Measurements from ENCODE around the gene PSMD2.
"Not testable (repeated sequence)": the region's sequence is repeated elsewhere in the genome, so short reads cannot be mapped to it uniquely, and the experiment has no call there.

PSMD2 gene

GRCh38 chr3:184261854-184262763 lies 36.9 kb upstream of the PSMD2 start:
- no peaks in the 10 kb centered on the region for H3K36me3 ChIP-seq (ENCODE audit: insufficient read depth, low read length)
- peak overlapping the region; percentile 50 for H3K4me3 ChIP-seq (ENCODE audit: low read length)
- H3K4me1 ChIP-seq (ENCODE audit: insufficient read depth, low read length): peaks cover 10% of the 10 kb centered on the region
- peaks cover 9% of the 10 kb centered on the region for H3K27me3 ChIP-seq (ENCODE audit: insufficient read depth, low read length)
- peak overlapping the region; percentile 31 for H2AFZ ChIP-seq (ENCODE audit: low read depth, low read length)
- H3K9me3 ChIP-seq (ENCODE audit: low read length): no peaks in the 10 kb centered on the region

- H3K4me1 ChIP-seq (ENCODE audit: insufficient read depth, low read length): peaks cover 10% of the 10 kb centered on the region
- H3K4me3 ChIP-seq (ENCODE audit: low read length): peak overlapping the region; percentile 50
- H3K27me3 ChIP-seq (ENCODE audit: insufficient read depth, low read length): peaks cover 9% of the 10 kb centered on the region
- no peaks in the 10 kb centered on the region for H3K36me3 ChIP-seq (ENCODE audit: insufficient read depth, low read length)
- H2AFZ ChIP-seq (ENCODE audit: low read depth, low read length): peak overlapping the region; percentile 31
- no peaks in the 10 kb centered on the region for H3K9me3 ChIP-seq (ENCODE audit: low read length)
Observed at GRCh38 chr3:184262764-184263179, 36.3 kb upstream of the PSMD2 start.

- not testable (repeated sequence) for H3K4me1 ChIP-seq (ENCODE audit: insufficient read depth, low read length); H3K9me3 ChIP-seq (ENCODE audit: low read length); H2AFZ ChIP-seq (ENCODE audit: low read depth, low read length); H3K4me3 ChIP-seq (ENCODE audit: low read length); H3K36me3 ChIP-seq (ENCODE audit: insufficient read depth, low read length)
- peaks cover 11% of the 10 kb centered on the region for H3K27me3 ChIP-seq (ENCODE audit: insufficient read depth, low read length)
Observed at GRCh38 chr3:184267249-184267648, 31.8 kb upstream of the PSMD2 start.

DNA sequence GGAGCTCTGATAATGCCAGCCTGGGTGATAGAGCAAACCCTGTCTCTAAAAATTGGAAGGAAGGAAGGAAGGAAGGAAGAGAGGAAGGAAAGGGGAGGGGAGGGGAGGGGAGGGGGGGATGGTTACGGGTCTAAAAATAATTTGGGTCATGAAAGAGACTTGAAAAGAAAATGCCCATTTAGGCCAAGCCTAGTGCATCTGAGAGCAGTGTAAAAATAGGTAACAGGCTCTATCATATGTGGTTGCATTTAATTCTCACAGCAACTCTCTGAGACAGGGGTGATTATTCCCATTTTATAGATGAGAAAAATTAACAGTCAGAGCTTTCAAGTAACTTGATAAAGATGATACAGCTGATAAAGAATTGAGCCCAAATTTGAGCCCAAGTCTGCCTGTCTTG lies 26.8 kb upstream of the PSMD2 start:
- Histone ChIP-seq H3K4me1 (ENCODE audit: insufficient read depth, low read length) (no peaks in the 10 kb centered on the region), H2AFZ (ENCODE audit: low read depth, low read length) (no peak overlapping the region), H3K4me3 (ENCODE audit: low read length) (no peak overlapping the region), H3K27me3 (ENCODE audit: insufficient read depth, low read length) (peaks cover 36% of the 10 kb centered on the region), H3K9me3 (ENCODE audit: low read length) (peaks cover 3% of the 10 kb centered on the region), H3K36me3 (ENCODE audit: insufficient read depth, low read length) (no peaks in the 10 kb centered on the region)

DNA sequence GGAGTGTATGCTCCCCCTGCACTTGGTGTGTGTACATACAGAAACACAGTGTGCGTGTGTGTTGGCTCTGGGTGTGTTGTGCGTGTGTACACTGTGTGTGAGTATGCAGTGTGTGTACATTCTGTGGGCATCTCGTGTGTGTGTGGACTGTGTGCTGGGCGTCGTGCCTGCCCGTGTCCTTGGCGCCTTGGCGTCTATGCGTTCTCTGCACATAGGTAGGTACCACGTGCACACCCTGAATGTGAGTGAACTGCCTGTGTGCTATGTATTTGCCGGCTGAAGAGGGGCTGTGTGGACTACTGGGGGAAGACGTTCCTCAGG lies 23.7 kb upstream of the PSMD2 start:
- H3K36me3 ChIP-seq (ENCODE audit: insufficient read depth, low read length): no peaks in the 10 kb centered on the region
- no peak overlapping the region for H3K4me3 ChIP-seq (ENCODE audit: low read length)
- H3K27me3 ChIP-seq (ENCODE audit: insufficient read depth, low read length): peaks cover 58% of the 10 kb centered on the region
- peaks cover 3% of the 10 kb centered on the region for H3K9me3 ChIP-seq (ENCODE audit: low read length)
- no peak overlapping the region for H2AFZ ChIP-seq (ENCODE audit: low read depth, low read length)
- H3K4me1 ChIP-seq (ENCODE audit: insufficient read depth, low read length): no peaks in the 10 kb centered on the region

DNA sequence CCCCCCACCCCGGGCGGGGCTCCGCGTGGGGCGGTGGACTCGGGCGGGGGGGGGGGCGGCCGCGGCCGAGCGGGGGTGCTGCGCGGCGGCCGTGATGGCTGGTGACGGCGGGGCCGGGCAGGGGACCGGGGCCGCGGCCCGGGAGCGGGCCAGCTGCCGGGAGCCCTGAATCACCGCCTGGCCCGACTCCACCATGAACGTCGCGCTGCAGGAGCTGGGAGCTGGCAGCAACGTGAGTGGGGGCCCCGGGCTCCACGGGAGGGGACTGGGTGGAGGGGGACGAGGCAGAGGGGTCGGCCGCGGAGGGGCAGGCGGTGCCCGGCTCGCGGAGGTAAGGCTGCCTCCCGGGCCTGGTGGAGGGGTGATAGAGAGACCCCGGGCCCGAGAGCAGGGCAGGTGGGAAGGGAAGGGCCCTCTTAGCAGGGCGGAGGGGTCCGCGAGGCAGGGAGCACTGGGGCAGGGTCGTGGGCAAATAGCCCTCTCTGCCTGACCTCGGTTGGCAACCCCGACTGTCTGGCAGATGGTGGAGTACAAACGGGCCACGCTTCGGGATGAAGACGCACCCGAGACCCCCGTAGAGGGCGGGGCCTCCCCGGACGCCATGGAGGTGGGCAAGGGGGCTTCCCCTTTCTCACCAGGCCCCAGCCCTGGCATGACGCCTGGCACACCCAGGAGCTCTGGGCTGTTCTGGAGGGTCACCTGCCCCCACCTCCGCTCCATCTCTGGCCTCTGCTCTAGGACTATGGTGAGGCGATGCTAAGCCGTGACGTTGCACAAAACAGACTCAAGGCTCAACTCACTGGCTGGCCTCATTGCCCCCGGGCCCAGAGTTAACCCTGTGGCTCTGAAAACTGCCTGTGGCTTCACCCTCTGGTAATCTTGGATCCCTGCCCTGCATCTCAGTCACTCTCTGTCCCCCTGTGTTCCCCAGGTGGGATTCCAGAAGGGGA lies 22.8 kb upstream of the PSMD2 start, which contains the start of gene ECE2:
ECE2 (plus strand) TSS at position 62 of the 950 bp plus-strand sequence; CDS start at position 194, 132 bp downstream.
- no peaks in the 10 kb centered on the region for H3K36me3 ChIP-seq (ENCODE audit: insufficient read depth, low read length)
- peaks cover 3% of the 10 kb centered on the region for H3K9me3 ChIP-seq (ENCODE audit: low read length)
- no peak within 1 kb of the TSS for H2AFZ ChIP-seq (ENCODE audit: low read depth, low read length)
- no peak within 1 kb of the TSS for H3K4me3 ChIP-seq (ENCODE audit: low read length)
- H3K4me1 ChIP-seq (ENCODE audit: insufficient read depth, low read length): no peaks in the 10 kb centered on the region
- H3K27me3 ChIP-seq (ENCODE audit: insufficient read depth, low read length): peaks cover 63% of the 10 kb centered on the region

- Histone ChIP-seq H3K36me3 (ENCODE audit: insufficient read depth, low read length) (no peaks in the 10 kb centered on the region), H2AFZ (ENCODE audit: low read depth, low read length) (no peak overlapping the region), H3K4me1 (ENCODE audit: insufficient read depth, low read length) (no peaks in the 10 kb centered on the region), H3K27me3 (ENCODE audit: insufficient read depth, low read length) (peaks cover 65% of the 10 kb centered on the region), H3K9me3 (ENCODE audit: low read length) (peaks cover 3% of the 10 kb centered on the region), H3K4me3 (ENCODE audit: low read length) (no peak overlapping the region)
Observed at GRCh38 chr3:184277366-184277765, 21.7 kb upstream of the PSMD2 start.

DNA sequence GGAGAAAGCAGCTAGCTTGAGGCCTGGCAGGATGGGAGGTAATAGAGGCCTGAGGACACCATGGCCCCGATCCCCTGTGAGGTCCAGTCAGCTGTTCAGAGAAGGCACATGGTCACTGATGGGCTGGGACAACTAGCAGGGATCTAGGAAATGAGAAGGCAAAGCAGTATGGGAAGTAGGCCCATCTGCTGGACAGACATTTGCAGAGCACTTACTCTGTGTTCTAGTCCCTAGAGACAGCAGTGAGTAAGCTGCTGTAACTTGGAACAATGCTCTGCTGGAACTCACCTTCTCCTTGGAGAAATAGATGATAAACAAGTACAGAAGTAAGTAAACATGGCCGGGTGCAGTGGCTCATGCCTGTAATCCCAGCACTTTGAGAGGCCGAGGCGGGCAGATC lies 16.1 kb upstream of the PSMD2 start:
- peaks cover 27% of the 10 kb centered on the region for H3K27me3 ChIP-seq (ENCODE audit: insufficient read depth, low read length)
- H3K4me3 ChIP-seq (ENCODE audit: low read length): no peak overlapping the region
- H3K9me3 ChIP-seq (ENCODE audit: low read length): no peaks in the 10 kb centered on the region
- H3K36me3 ChIP-seq (ENCODE audit: insufficient read depth, low read length): no peaks in the 10 kb centered on the region
- no peak overlapping the region for H2AFZ ChIP-seq (ENCODE audit: low read depth, low read length)
- H3K4me1 ChIP-seq (ENCODE audit: insufficient read depth, low read length): peaks cover 2% of the 10 kb centered on the region

DNA sequence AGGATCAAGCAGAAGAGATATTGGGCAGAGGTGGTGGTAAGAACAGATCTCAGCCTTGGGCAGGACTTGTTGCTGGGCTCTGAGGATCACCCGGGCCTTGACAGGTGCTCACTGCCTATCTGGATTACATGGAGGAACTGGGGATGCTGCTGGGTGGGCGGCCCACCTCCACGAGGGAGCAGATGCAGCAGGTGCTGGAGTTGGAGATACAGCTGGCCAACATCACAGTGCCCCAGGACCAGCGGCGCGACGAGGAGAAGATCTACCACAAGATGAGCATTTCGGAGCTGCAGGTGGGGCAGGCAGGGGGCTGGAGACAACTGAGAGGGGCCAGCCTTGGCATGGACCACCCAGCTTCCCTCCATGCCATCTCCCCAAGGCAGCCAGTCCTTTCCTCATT lies 15.4 kb upstream of the PSMD2 start:
- no peaks in the 10 kb centered on the region for H3K9me3 ChIP-seq (ENCODE audit: low read length)
- H3K4me1 ChIP-seq (ENCODE audit: insufficient read depth, low read length): peaks cover 2% of the 10 kb centered on the region
- H2AFZ ChIP-seq (ENCODE audit: low read depth, low read length): no peak overlapping the region
- H3K27me3 ChIP-seq (ENCODE audit: insufficient read depth, low read length): peaks cover 20% of the 10 kb centered on the region
- H3K4me3 ChIP-seq (ENCODE audit: low read length): no peak overlapping the region
- no peaks in the 10 kb centered on the region for H3K36me3 ChIP-seq (ENCODE audit: insufficient read depth, low read length)

GRCh38 chr3:184284696-184285095 lies 14.3 kb upstream of the PSMD2 start:
- Histone ChIP-seq H3K36me3 (ENCODE audit: insufficient read depth, low read length) (no peaks in the 10 kb centered on the region), H2AFZ (ENCODE audit: low read depth, low read length) (no peak overlapping the region), H3K4me1 (ENCODE audit: insufficient read depth, low read length) (peaks cover 2% of the 10 kb centered on the region), H3K27me3 (ENCODE audit: insufficient read depth, low read length) (peaks cover 16% of the 10 kb centered on the region), H3K4me3 (ENCODE audit: low read length) (no peak overlapping the region), H3K9me3 (ENCODE audit: low read length) (no peaks in the 10 kb centered on the region)

DNA sequence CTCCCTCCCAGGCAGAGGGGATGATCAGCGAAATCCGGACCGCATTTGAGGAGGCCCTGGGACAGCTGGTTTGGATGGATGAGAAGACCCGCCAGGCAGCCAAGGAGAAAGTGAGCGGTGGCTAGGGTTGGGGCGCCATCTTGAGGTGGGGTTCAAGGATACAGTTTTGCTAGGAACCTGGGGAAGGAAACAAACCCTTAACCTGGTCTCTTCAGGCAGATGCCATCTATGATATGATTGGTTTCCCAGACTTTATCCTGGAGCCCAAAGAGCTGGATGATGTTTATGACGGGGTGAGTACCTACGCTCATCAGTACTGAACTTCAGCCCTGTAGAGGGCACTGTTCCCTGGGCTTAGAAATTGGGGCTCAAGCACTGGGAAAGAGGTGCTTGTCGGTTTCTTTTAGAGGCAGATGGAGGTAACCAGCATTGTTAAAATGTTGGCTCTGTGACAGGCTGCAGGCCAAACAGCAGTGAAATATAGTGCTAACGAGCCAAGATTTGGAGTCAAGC lies 9.6 kb upstream of the PSMD2 start:
- Histone ChIP-seq H3K27me3 (ENCODE audit: insufficient read depth, low read length) (peaks cover 28% of the 10 kb centered on the region), H3K4me1 (ENCODE audit: insufficient read depth, low read length) (peaks cover 2% of the 10 kb centered on the region), H3K4me3 (ENCODE audit: low read length) (no peak overlapping the region), H3K9me3 (ENCODE audit: low read length) (no peaks in the 10 kb centered on the region), H2AFZ (ENCODE audit: low read depth, low read length) (no peak overlapping the region), H3K36me3 (ENCODE audit: insufficient read depth, low read length) (no peaks in the 10 kb centered on the region)

- no peaks in the 10 kb centered on the region for H3K9me3 ChIP-seq (ENCODE audit: low read length)
- no peaks in the 10 kb centered on the region for H3K4me1 ChIP-seq (ENCODE audit: insufficient read depth, low read length)
- H3K27me3 ChIP-seq (ENCODE audit: insufficient read depth, low read length): peaks cover 34% of the 10 kb centered on the region
- no peak overlapping the region for H2AFZ ChIP-seq (ENCODE audit: low read depth, low read length)
- H3K4me3 ChIP-seq (ENCODE audit: low read length): no peak overlapping the region
- no peaks in the 10 kb centered on the region for H3K36me3 ChIP-seq (ENCODE audit: insufficient read depth, low read length)
Observed at GRCh38 chr3:184290331-184290730, 8.7 kb upstream of the PSMD2 start.

All from neuron (in vitro differentiated cells).